IPS-20b (cell line): ENCODE measurements around the gene APBB2.
A peak's percentile ranks its signal among the peaks of the same experiment; 100 is the strongest.

Experiments used
- H3K27ac ChIP-seq: one replicate; pipeline ENCODE4 v1.5.1; 2013; ENCODE audit warnings: low read length
- H3K27me3 ChIP-seq: 2 replicates; pipeline ENCODE4 v1.6.1; 2013; ENCODE audit warnings: mild to moderate bottlenecking, low read length, inconsistent platforms; ENCODE audit not compliant: insufficient read depth
- H3K36me3 ChIP-seq: 2 replicates; pipeline ENCODE4 v1.6.1; 2013; ENCODE audit warnings: low read depth, mild to moderate bottlenecking, inconsistent platforms, low read length, moderate library complexity; ENCODE audit not compliant: insufficient read depth
- H3K4me1 ChIP-seq: 2 replicates; pipeline ENCODE4 v1.6.1; 2013; ENCODE audit warnings: mild to moderate bottlenecking, control low read depth, inconsistent platforms, low read length, moderate library complexity; ENCODE audit not compliant: insufficient read depth
- H3K4me3 ChIP-seq: 2 replicates; pipeline ENCODE4 v1.5.1; 2013; ENCODE audit warnings: mild to moderate bottlenecking, low read length, inconsistent platforms
- H3K9ac ChIP-seq: 2 replicates; pipeline ENCODE4 v1.6.1; 2013; ENCODE audit warnings: low read depth, mild to moderate bottlenecking, inconsistent platforms, low read length, moderate library complexity
- H3K9me3 ChIP-seq: 2 replicates; pipeline ENCODE4 v1.6.1; 2013; ENCODE audit warnings: mild to moderate bottlenecking, low read depth, low read length, inconsistent platforms; ENCODE audit not compliant: insufficient read depth

Gene APBB2

GRCh38 chr4:41143311-41144039 is 70.9 kb downstream of the APBB2 start:
- H3K4me1 ChIP-seq = peaks cover 19% of the 10 kb centered on the region
- no peaks in the 10 kb centered on the region for H3K27me3 ChIP-seq
- H3K4me3 ChIP-seq = no peak overlapping the region
- H3K9ac ChIP-seq = no peak overlapping the region
- no peaks in the 10 kb centered on the region for H3K36me3 ChIP-seq
- H3K27ac ChIP-seq = no peak overlapping the region
- H3K9me3 ChIP-seq = no peaks in the 10 kb centered on the region

GRCh38 chr4:41142376-41143310 is 71.7 kb downstream of the APBB2 start:
- no peak overlapping the region for H3K4me3 ChIP-seq
- H3K27me3 ChIP-seq = no peaks in the 10 kb centered on the region
- peaks cover 19% of the 10 kb centered on the region for H3K4me1 ChIP-seq
- H3K36me3 ChIP-seq = no peaks in the 10 kb centered on the region
- no peak overlapping the region for H3K27ac ChIP-seq
- no peaks in the 10 kb centered on the region for H3K9me3 ChIP-seq
- no peak overlapping the region for H3K9ac ChIP-seq

DNA sequence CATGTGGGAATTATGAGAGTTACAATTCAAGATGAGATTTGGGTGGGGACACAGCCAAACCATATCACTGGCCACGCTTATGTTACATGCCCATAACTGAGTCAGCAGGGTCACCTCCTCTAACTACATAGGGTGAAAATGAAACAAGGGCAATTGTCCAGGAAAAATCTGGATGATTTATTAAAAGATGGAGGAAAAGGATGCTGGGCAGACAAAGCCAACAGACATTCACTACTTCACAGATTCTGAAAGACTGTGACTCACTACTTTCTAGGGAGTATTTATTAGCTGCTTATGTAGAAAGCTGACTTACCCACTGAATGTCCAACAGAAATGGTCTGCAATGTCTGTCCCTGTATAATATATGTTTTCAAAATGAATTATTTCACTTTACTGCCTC is 72.4 kb downstream of the APBB2 start:
- peaks cover 15% of the 10 kb centered on the region for H3K4me1 ChIP-seq
- no peak overlapping the region for H3K27ac ChIP-seq
- no peaks in the 10 kb centered on the region for H3K9me3 ChIP-seq
- H3K36me3 ChIP-seq = no peaks in the 10 kb centered on the region
- H3K9ac ChIP-seq = no peak overlapping the region
- no peaks in the 10 kb centered on the region for H3K27me3 ChIP-seq
- H3K4me3 ChIP-seq = no peak overlapping the region

- peaks cover 16% of the 10 kb centered on the region for H3K4me1 ChIP-seq
These were observed 73.9 kb downstream of the APBB2 start for GRCh38 chr4:41140410-41140809.

DNA sequence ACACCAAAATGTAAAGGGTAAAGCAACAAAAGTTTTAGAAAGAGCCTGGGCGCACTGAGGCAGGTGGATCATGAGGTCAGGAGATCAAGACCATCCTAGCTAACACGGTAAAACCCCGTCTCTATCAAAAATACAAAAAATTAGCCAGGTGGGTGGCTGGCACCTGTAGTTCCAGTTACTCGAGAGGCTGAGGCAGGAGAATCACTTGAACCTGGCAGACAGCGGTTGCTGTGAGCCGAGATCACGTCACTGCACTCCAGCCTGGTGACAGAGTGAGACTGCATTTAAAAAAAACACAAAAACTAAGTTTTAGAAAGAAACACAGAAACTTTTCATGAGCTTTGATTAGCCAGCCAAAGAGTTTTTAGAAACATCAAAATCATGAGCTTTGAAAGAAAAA is 76.5 kb downstream of the APBB2 start:
- Histone ChIP-seq H3K4me1 (peaks cover 32% of the 10 kb centered on the region), H3K27ac (no peak overlapping the region), H3K27me3 (no peaks in the 10 kb centered on the region), H3K9ac (no peak overlapping the region), H3K4me3 (no peak overlapping the region), H3K36me3 (no peaks in the 10 kb centered on the region), H3K9me3 (no peaks in the 10 kb centered on the region)

More at GRCh38 chr4:41140410-41140809, 73.9 kb downstream of the APBB2 start:
- H3K27ac ChIP-seq = no peak overlapping the region
- H3K4me3 ChIP-seq = no peak overlapping the region
- no peak overlapping the region for H3K9ac ChIP-seq
- H3K9me3 ChIP-seq = no peaks in the 10 kb centered on the region
- no peaks in the 10 kb centered on the region for H3K27me3 ChIP-seq
- no peaks in the 10 kb centered on the region for H3K36me3 ChIP-seq

GRCh38 chr4:41136456-41136855 is 77.9 kb downstream of the APBB2 start:
- H3K9me3 ChIP-seq = no peaks in the 10 kb centered on the region
- H3K27me3 ChIP-seq = no peaks in the 10 kb centered on the region
- H3K9ac ChIP-seq = no peak overlapping the region
- H3K36me3 ChIP-seq = no peaks in the 10 kb centered on the region
- no peak overlapping the region for H3K4me3 ChIP-seq
- H3K4me1 ChIP-seq = peaks cover 32% of the 10 kb centered on the region
- no peak overlapping the region for H3K27ac ChIP-seq

DNA sequence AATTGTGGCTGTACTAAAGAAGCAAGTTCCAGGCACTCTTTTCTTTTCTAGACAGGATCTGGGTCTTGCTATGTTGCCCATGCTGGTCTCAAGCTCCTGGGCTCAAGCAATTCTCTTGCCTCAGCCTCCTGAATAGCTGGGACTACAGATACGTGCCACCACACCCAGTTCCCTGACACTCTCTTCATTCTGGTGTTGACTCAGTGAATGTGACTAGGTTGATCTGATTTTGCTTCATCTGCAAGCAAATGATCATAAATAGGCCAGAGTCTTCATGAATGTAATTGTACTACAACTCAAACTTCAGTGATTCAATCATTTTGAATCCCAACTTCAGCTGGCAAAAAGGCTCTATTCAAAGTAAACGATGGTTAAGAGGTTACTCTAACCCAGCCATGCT is 78.5 kb downstream of the APBB2 start:
- H3K27ac ChIP-seq = no peak overlapping the region

DNA sequence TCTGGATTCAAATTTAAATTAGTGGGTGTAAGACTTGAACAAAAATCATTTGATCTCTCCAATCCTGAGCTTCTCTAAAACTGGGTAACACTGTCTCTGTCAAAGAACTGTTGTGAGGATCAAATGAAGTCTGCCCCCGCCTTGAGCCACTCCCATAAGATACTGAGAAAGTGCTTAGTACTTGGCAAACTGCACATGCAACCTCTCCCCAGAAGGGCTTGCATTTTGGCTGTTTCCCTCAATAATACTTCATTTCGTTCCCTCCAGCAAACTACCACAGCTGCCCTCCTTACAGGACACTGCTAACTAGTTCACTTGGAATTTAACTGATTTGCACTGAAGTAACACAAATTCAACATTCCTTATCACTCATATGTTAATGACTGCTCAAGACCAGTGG is 79.8 kb downstream of the APBB2 start:
- peaks cover 32% of the 10 kb centered on the region for H3K4me1 ChIP-seq
- no peak overlapping the region for H3K4me3 ChIP-seq
- no peaks in the 10 kb centered on the region for H3K9me3 ChIP-seq
- no peaks in the 10 kb centered on the region for H3K36me3 ChIP-seq
- H3K9ac ChIP-seq = peak overlapping the region; percentile 1; the same call in 1 of the 2 replicates
- peak overlapping the region; percentile 34 for H3K27ac ChIP-seq
- H3K27me3 ChIP-seq = no peaks in the 10 kb centered on the region

More for the DNA sequence above, 78.5 kb downstream of the APBB2 start:
- no peak overlapping the region for H3K4me3 ChIP-seq
- H3K9me3 ChIP-seq = no peaks in the 10 kb centered on the region
- H3K27me3 ChIP-seq = no peaks in the 10 kb centered on the region
- no peak overlapping the region for H3K9ac ChIP-seq
- no peaks in the 10 kb centered on the region for H3K36me3 ChIP-seq
- H3K4me1 ChIP-seq = peaks cover 32% of the 10 kb centered on the region

- H3K4me3 ChIP-seq = peak overlapping the region; percentile 27; the same call in 1 of the 2 replicates
- H3K27me3 ChIP-seq = no peaks in the 10 kb centered on the region
- peak overlapping the region; percentile 0; the same call in 1 of the 2 replicates for H3K9ac ChIP-seq
- H3K4me1 ChIP-seq = peaks cover 32% of the 10 kb centered on the region
- peak overlapping the region; percentile 34 for H3K27ac ChIP-seq
- H3K9me3 ChIP-seq = no peaks in the 10 kb centered on the region
- no peaks in the 10 kb centered on the region for H3K36me3 ChIP-seq
These were observed 80.8 kb downstream of the APBB2 start for GRCh38 chr4:41133454-41134018.

- peaks cover 32% of the 10 kb centered on the region for H3K4me1 ChIP-seq
- H3K27me3 ChIP-seq = no peaks in the 10 kb centered on the region
- H3K36me3 ChIP-seq = no peaks in the 10 kb centered on the region
- H3K9ac ChIP-seq = no peak overlapping the region
- no peaks in the 10 kb centered on the region for H3K9me3 ChIP-seq
- H3K4me3 ChIP-seq = no peak overlapping the region
- H3K27ac ChIP-seq = no peak overlapping the region
These were observed 82.2 kb downstream of the APBB2 start for GRCh38 chr4:41132055-41132683.

DNA sequence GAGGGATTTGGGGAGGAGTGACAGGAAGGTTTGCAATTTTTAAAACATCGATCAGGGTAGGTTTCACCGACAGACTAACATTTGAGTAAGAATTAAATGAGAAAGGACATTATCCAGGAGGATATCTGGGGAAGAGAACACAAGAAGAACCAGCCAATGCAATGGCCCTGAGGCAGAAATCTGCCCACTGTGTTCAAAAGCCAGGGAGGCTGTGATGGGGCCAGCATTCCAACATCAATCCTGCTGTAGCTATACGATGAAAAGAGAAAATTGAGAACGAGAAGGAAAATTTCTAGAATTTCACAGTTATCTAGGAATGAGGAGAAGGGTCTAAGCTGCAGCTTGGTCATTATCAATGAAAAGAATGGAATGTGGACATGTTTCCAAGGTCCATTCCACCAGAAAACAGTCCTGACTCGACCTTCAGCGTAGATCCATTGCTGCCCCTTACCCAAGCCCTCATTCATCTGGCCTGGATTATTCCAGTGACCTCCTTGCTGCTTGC is 84.4 kb downstream of the APBB2 start:
- no peak overlapping the region for H3K9ac ChIP-seq
- no peaks in the 10 kb centered on the region for H3K36me3 ChIP-seq
- H3K9me3 ChIP-seq = no peaks in the 10 kb centered on the region
- H3K27ac ChIP-seq = no peak overlapping the region
- no peaks in the 10 kb centered on the region for H3K27me3 ChIP-seq
- no peak overlapping the region for H3K4me3 ChIP-seq
- peaks cover 24% of the 10 kb centered on the region for H3K4me1 ChIP-seq
